GM12873 (cell line): Measurements from ENCODE around the gene KRTAP5-6.

Source experiments
- CTCF ChIP-seq: IDR thresholded peaks from 2 replicates; pipeline ENCODE4 v1.5.1; 2012; ENCODE audit warnings: low read depth, mild to moderate bottlenecking, moderate library complexity, low read length, control low read depth; ENCODE audit not compliant: insufficient read depth; ENCODE audit errors: missing control alignments

KRTAP5-6 gene

DNA sequence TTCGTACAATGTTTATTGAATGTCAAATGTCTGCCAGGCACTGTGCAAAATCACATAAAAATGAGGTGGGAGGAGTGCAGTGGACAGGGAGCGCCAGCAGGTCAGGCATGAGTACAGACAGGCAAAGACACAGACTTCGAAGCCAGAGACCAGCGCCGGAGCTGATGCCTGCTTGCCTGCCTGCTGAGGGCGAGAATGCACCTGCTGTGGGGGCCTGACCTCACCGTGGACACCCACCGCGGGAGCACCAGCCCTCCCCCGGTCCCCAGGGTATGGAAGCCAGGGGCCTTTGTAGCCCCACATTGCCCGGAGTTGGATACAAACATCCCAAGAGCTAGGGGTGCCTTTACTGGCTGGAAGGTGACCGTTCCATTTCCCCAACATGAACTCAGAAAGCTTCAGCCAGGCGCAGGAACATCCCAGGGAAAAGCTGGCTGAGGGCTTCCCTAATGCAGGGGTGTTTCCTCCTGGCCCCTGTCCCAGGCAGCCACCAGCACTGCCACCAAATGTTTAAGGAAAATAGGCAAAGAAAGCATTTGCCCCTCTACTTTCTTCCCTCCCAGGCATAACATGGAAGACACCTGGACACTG, 35.5 kb downstream of the KRTAP5-6 start:
- no peak for TF ChIP-seq CTCF

- TF ChIP-seq CTCF: no peak
These were observed 36.2 kb downstream of the KRTAP5-6 start for GRCh38 chr11:1733009-1733715.

DNA sequence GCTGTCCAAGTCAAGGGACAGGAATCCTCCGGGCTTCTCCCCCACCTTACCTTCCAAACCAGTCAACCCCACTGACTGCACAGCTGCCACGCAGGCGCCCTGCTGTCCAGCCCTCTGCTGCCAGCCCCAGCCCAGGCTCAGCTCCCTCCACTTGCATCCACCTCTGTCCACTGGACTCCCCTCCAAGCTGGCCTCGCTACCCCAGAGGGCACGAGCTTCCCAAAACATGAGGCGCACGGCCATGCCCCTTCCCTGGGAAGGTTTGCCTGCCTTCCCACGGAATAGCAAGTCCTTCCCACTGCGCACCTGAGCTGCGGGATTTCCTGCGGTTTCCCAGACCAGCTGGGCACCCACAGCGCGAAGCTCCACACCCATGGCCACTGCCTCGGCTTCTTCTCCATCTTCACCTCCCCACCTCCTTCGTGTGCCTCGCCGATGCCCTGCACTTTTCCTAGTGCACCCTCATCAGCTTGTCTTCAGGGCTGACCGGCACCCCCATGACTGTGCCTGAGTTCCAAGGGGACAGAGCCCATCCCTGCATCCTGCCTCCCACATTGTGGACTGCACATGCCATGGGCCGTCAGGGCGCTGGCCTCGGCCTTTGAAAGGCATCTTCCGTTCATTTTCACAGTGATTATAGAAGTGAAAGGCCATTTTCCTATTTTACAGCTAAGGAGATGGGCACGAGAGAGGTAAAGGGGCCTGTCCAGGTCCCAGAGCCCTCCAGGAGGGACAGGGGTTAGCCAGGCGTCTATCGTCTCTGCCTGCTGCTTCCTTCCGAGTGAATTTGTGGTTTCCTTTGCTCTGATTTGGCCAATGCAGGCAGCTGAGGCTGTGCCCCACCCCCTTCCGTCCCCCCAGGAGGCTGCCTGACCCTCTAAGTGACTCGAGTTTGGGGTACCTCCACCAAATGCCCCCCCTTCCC, 37.0 kb downstream of the KRTAP5-6 start:
- TF ChIP-seq CTCF: no peak

DNA sequence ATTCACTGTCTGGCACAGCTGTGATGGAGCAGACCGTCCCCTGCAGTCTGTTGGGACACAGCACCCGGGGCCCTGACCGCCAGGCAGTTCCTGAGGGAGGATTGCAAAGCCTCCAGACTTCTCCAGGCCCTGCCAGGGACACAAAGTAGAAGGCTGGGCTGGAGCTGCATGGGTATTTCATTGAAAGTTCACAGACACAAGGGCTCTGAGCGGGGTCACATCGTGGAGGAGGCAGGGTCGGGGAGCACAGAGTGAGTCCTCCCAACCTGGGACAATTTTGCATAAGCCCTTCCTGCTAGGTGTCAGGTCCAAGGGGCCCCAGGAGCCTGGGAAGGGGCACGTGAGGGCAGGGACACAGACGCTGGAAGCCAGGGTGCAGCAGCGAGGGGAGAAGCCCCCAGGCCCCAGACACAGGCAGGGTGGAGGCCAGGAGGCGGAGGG, 37.7 kb downstream of the KRTAP5-6 start:
- TF ChIP-seq CTCF: no peak

GRCh38 chr11:1735271-1735670, 38.3 kb downstream of the KRTAP5-6 start:
- TF ChIP-seq CTCF: no peak

DNA sequence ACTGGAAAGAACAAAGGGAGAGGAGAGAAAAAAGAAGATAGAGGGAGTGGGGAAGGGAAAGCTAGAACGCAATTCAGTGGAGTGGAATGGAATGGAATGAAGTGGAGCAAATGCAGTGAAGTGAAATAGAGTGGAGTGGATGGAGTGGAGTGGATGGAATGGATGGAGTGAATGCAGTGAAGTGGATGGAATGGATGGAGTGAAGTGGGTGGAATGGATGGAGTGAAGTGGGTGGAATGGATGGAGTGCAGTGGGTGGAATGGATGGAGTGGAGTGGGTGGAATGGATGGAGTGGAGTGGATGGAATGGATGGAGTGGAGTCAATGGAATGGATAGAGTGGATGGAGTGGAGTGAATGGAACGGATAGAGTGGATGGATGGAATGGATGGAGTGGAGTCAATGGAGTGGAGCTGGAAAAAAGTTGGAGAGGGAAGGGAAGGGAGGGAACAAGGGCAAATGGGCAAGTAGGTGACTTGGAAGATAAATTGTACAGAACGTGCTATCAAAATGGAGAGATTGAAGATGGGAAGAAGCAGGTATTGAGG, 39.5 kb downstream of the KRTAP5-6 start:
- no peak for TF ChIP-seq CTCF

GRCh38 chr11:1737080-1737757, 40.2 kb downstream of the KRTAP5-6 start:
- no peak for TF ChIP-seq CTCF
